Testis (tissue), 3 donors: ENCODE measurements around the gene PDE8B. TPM values are rescaled to one million over a fixed set of nuclear protein-coding genes. Genes with fewer than 3 reads are reported as not detected.

ENCODE experiments used
- DNase-seq: peaks from one replicate; pipeline ENCODE4 v3.0.0-alpha.2; 2019
- H3K27ac ChIP-seq, 2 donors: fragments of 200-600 bp; sonication (generic); one replicate each; pipeline ENCODE4 v1.5.1; 2019
- H3K27me3 ChIP-seq: fragments of 200-600 bp; sonication (generic); one replicate; pipeline ENCODE4 v1.5.1; 2019
- H3K36me3 ChIP-seq: fragments of 200-600 bp; sonication (generic); one replicate; pipeline ENCODE4 v1.5.1; 2017; ENCODE audit warnings: low read depth; ENCODE audit errors: missing control alignments
- H3K4me1 ChIP-seq: fragments of 200-600 bp; sonication (generic); one replicate; pipeline ENCODE4 v1.5.1; 2019
- H3K4me3 ChIP-seq, 2 donors: fragments of 200-600 bp; sonication (generic); one replicate each; pipeline ENCODE4 v1.5.1; 2017 to 2019
- H3K9me3 ChIP-seq: fragments of 200-600 bp; sonication (generic); one replicate; pipeline ENCODE4 v1.5.1; 2017
- CTCF ChIP-seq, 3 experiments: fragments of 450-650 bp in 2 of 3; fragments of 200-600 bp in 1 of 3; sonication (generic) in 1 of 3; IDR thresholded peaks; one replicate each; pipeline ENCODE4 v1.5.1; 2016 to 2019; ENCODE audit warnings: antibody characterized with exemption in 3 of 3, mild to moderate bottlenecking in 2 of 3, moderate library complexity in 1 of 3
- POLR2A ChIP-seq: fragments of 450-650 bp; IDR thresholded peaks from one replicate; pipeline ENCODE4 v1.6.1; 2017; ENCODE audit warnings: antibody characterized with exemption, mild to moderate bottlenecking, moderate library complexity
- WGBS, 2 donors: methylation state at CpG; one replicate each; pipeline ENCODE4 v1.1.5; 2018; 5-methylcytosine and 5-hydroxymethylcytosine counted together
- intact Hi-C: fragments of 100-400 bp; cut with DNase I; formaldehyde crosslinking; loops from one replicate; pipeline ENCODE4 v1.15.1; 2023; ENCODE audit warnings: low total_unique reads
- polyA plus RNA-seq: library from polyadenylated mRNA; stranded (reverse); fragments of 350-450 nt; fragmentation: Illumina TruSeq; extraction: RNeasy Lipid Tissue Mini Kit (QIAGEN cat#74804); gene quantifications from one replicate; pipeline ENCODE4 v1.2.3, GENCODE V29; 2014; ENCODE audit warnings: low read depth, low replicate concordance; ENCODE audit not compliant: insufficient read depth
- total RNA-seq, 2 donors: library from RNA; depleted of rRNA; stranded (reverse); fragments of >200 nt; gene quantifications; one replicate each; pipeline ENCODE4 v1.2.3, GENCODE V29; 2016

The PDE8B gene
- total and polyA plus RNA-seq, 3 donors from 2014 or later: 2.0 to 7.2 (median 5.8) TPM

- Histone ChIP-seq H3K27ac (no peak overlapping the region), H3K4me3 (no peak overlapping the region), H3K27me3 (no peaks in the 10 kb centered on the region), H3K4me1 (no peaks in the 10 kb centered on the region), H3K9me3 (no peaks in the 10 kb centered on the region), H3K36me3 (no peaks in the 10 kb centered on the region)
- no peak for DNase-seq
- intact Hi-C loops: no loop called here
- 90 to 91% methylated on average over 8 to 10 of the region's 10 CpGs for WGBS, 2 donors
- no peak for TF ChIP-seq POLR2A
- no peak for TF ChIP-seq CTCF (IDR thresholded peaks at IDR 0.05)
Measured at GRCh38 chr5:77407152-77407551, 196.7 kb downstream of the PDE8B start.

- H3K36me3 ChIP-seq: no peaks in the 10 kb centered on the region
- no peak for DNase-seq
- no peak for TF ChIP-seq POLR2A
- no peaks in the 10 kb centered on the region for H3K4me1 ChIP-seq
- no peaks in the 10 kb centered on the region for H3K9me3 ChIP-seq
- intact Hi-C loops: no loop called here
- WGBS, 2 donors: 80 to 82% methylated on average over 10 of the region's 10 CpGs
- no peak overlapping the region for H3K4me3 ChIP-seq
- no peaks in the 10 kb centered on the region for H3K27me3 ChIP-seq
- no peak overlapping the region for H3K27ac ChIP-seq
Measured at GRCh38 chr5:77409870-77410621, 199.6 kb downstream of the PDE8B start.

- TF ChIP-seq CTCF (IDR thresholded peaks at IDR 0.05): no peak
- no peak for TF ChIP-seq POLR2A
- H3K27ac ChIP-seq: no peak overlapping the region
- peaks cover 6% of the 10 kb centered on the region for H3K4me1 ChIP-seq
- H3K36me3 ChIP-seq: no peaks in the 10 kb centered on the region
- intact Hi-C loops: no loop called here
- no peaks in the 10 kb centered on the region for H3K27me3 ChIP-seq
- DNase-seq: no peak
- 91 to 96% methylated on average over 7 of the region's 7 CpGs for WGBS, 2 donors
- no peaks in the 10 kb centered on the region for H3K9me3 ChIP-seq
- no peak overlapping the region for H3K4me3 ChIP-seq
Measured at GRCh38 chr5:77413049-77413448, 202.6 kb downstream of the PDE8B start.

GRCh38 chr5:77418162-77418561 is 207.7 kb downstream of the PDE8B start:
- peak; percentile 80 for DNase-seq
- no peaks in the 10 kb centered on the region for H3K9me3 ChIP-seq
- H3K4me3 ChIP-seq: no peak overlapping the region
- H3K36me3 ChIP-seq: no peaks in the 10 kb centered on the region
- intact Hi-C loops: no loop called here
- H3K4me1 ChIP-seq: peaks cover 16% of the 10 kb centered on the region
- WGBS, 2 donors: 43 to 51% methylated on average over 1 to 5 of the region's 5 CpGs
- TF ChIP-seq POLR2A: no peak
- TF ChIP-seq CTCF (IDR thresholded peaks at IDR 0.05): no peak
- peak overlapping the region; percentile 48 to 51 for H3K27ac ChIP-seq
- H3K27me3 ChIP-seq: no peaks in the 10 kb centered on the region

GRCh38 chr5:77418601-77419581 is 208.4 kb downstream of the PDE8B start:
- no peak for DNase-seq
- TF ChIP-seq CTCF (IDR thresholded peaks at IDR 0.05) (no peak), POLR2A (no peak)
- peaks cover 16% of the 10 kb centered on the region for H3K4me1 ChIP-seq
- H3K4me3 ChIP-seq: no peak overlapping the region
- H3K36me3 ChIP-seq: no peaks in the 10 kb centered on the region
- WGBS, 2 donors: 46 to 54% methylated on average over 13 of the region's 13 CpGs
- no peaks in the 10 kb centered on the region for H3K27me3 ChIP-seq
- intact Hi-C loops: no loop called here
- peak overlapping the region in 1 of 2 donors; percentile 51 for H3K27ac ChIP-seq
- H3K9me3 ChIP-seq: no peaks in the 10 kb centered on the region
